Suprapubic skin (tissue), 4 donors: ENCODE data around the gene TPSB2. TPM values are rescaled to one million over a fixed set of nuclear protein-coding genes. Genes with fewer than 3 reads are reported as not detected.
"Not testable (repeated sequence)": the region's sequence is repeated elsewhere in the genome, so short reads cannot be mapped to it uniquely, and the experiment has no call there.

Experiments used
- DNase-seq, 2 donors: peaks; one replicate each; pipeline ENCODE4 v3.0.0-alpha.2; 2019; ENCODE audit warnings: low spot score in 2 of 2
- H3K27ac ChIP-seq: fragments of 200-600 bp; sonication (generic); one replicate; pipeline ENCODE4 v1.5.1; 2019
- H3K27me3 ChIP-seq: fragments of 200-600 bp; sonication (generic); one replicate; pipeline ENCODE4 v1.5.1; 2019
- H3K36me3 ChIP-seq: fragments of 200-600 bp; sonication (generic); one replicate; pipeline ENCODE4 v1.5.1; 2019
- H3K4me1 ChIP-seq: fragments of 200-600 bp; sonication (generic); one replicate; pipeline ENCODE4 v1.5.1; 2019
- H3K4me3 ChIP-seq: fragments of 200-600 bp; sonication (generic); one replicate; pipeline ENCODE4 v1.5.1; 2019; ENCODE audit warnings: mild to moderate bottlenecking
- H3K9me3 ChIP-seq: fragments of 200-600 bp; sonication (generic); one replicate; pipeline ENCODE4 v1.5.1; 2019
- EP300 ChIP-seq: sonication (generic); formaldehyde crosslinking; IDR thresholded peaks from one replicate; pipeline ENCODE4 v1.6.1; 2017; ENCODE audit warnings: antibody characterized with exemption
- POLR2A ChIP-seq, 2 donors: fragments of 450-650 bp; IDR thresholded peaks; one replicate each; pipeline ENCODE4 v1.6.1; 2017; ENCODE audit warnings: antibody characterized with exemption in 2 of 2, mild to moderate bottlenecking in 2 of 2, moderate library complexity in 2 of 2
- POLR2AphosphoS5 ChIP-seq, 3 donors: sonication (generic); formaldehyde crosslinking; IDR thresholded peaks; one replicate each; pipeline ENCODE4 v1.6.1; 2017; ENCODE audit warnings: antibody characterized with exemption in 3 of 3
- WGBS: methylation state at CpG from one replicate; pipeline ENCODE4 v1.1.5; 2018; 5-methylcytosine and 5-hydroxymethylcytosine counted together
- total RNA-seq, 4 donors: library from RNA; depleted of rRNA; stranded (reverse); fragments of >200 nt; gene quantifications; one replicate each; pipeline ENCODE4 v1.1.0, GENCODE V29; 2016
- TF ChIP-seq, protein P1 (sequence below), 2 donors: fragments of 200-600 bp in 1 of 2; fragments of 450-650 bp in 1 of 2; sonication (generic) in 1 of 2; IDR thresholded peaks; one replicate each; pipeline ENCODE4 v1.5.1; 2016 to 2019; ENCODE audit warnings: antibody characterized with exemption in 2 of 2, mild to moderate bottlenecking in 1 of 2, moderate library complexity in 1 of 2

Gene TPSB2
- total RNA-seq, 4 donors from 2014 or later, result 13.0 to 36.9 (median 22.5) TPM

DNA sequence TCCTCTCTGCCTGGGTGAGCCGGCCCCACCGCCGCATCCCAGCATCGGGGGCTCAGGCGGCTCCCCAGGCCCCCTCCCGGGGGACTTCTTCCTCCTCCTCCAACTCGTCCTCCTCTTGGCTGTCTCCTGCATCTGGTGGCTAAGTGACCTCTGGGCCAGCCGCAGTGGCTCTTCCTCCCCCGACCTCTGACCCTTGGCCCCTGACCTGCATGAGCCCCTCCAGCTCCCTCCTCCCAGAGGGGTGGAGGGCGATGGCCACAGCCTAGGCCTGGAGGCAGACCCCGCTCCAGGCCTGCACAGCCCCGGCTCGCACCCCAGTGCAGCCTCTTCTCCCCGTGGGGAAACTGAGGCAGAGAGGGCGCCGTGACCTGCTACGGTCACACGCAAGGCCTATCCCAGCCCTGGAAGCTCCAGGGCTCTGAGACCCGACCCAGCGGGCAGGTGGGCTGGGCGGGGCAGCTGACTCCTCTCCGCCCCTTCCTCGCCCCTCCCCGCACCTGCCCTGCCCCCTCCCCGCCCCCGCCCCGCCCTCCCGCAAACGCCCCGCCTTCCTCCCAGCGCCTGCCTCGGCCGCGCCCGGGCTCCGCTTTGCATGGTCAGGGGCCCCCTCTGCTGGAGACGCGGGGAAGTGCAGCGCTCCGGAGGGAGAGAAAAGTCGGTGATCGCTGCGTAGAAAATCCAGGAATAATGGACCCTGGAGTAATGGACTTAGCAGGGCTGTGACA is 19.2 kb upstream of the TPSB2 start:
- not testable (repeated sequence) for H3K27ac ChIP-seq, H3K36me3 ChIP-seq, H3K9me3 ChIP-seq, H3K4me3 ChIP-seq, H3K4me1 ChIP-seq
- peak in 1 of 2 donors; percentile 57 for DNase-seq
- peaks cover 25% of the 10 kb centered on the region for H3K27me3 ChIP-seq
- WGBS, result no CpG with 5 or more reads among the region's 43 CpGs

- H3K4me3 ChIP-seq, H3K36me3 ChIP-seq, H3K27ac ChIP-seq, H3K4me1 ChIP-seq, H3K9me3 ChIP-seq, DNase-seq: not testable (repeated sequence)
- H3K27me3 ChIP-seq, result peaks cover 30% of the 10 kb centered on the region
- WGBS, result 70% methylated on average over 9 of the region's 14 CpGs
These were observed 18.0 kb upstream of the TPSB2 start for GRCh38 chr16:1247903-1248537.

GRCh38 chr16:1245452-1246020 is 15.6 kb upstream of the TPSB2 start:
- WGBS, result 23% methylated on average over 19 of the region's 22 CpGs
- Histone ChIP-seq H3K27me3 (peaks cover 30% of the 10 kb centered on the region), H3K4me1 (no peaks in the 10 kb centered on the region), H3K4me3 (no peak overlapping the region), H3K27ac (no peak overlapping the region), H3K36me3 (no peaks in the 10 kb centered on the region), H3K9me3 (no peaks in the 10 kb centered on the region)
- peak in 1 of 2 donors; percentile 67 for DNase-seq
- no peak for TF ChIP-seq POLR2AphosphoS5 (IDR thresholded peaks at IDR 0.05)
- TF ChIP-seq, protein P1, sequence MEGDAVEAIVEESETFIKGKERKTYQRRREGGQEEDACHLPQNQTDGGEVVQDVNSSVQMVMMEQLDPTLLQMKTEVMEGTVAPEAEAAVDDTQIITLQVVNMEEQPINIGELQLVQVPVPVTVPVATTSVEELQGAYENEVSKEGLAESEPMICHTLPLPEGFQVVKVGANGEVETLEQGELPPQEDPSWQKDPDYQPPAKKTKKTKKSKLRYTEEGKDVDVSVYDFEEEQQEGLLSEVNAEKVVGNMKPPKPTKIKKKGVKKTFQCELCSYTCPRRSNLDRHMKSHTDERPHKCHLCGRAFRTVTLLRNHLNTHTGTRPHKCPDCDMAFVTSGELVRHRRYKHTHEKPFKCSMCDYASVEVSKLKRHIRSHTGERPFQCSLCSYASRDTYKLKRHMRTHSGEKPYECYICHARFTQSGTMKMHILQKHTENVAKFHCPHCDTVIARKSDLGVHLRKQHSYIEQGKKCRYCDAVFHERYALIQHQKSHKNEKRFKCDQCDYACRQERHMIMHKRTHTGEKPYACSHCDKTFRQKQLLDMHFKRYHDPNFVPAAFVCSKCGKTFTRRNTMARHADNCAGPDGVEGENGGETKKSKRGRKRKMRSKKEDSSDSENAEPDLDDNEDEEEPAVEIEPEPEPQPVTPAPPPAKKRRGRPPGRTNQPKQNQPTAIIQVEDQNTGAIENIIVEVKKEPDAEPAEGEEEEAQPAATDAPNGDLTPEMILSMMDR (IDR thresholded peaks at IDR 0.05), result no peak
- TF ChIP-seq POLR2A (IDR thresholded peaks at IDR 0.05), result no peak
- no peak for TF ChIP-seq EP300

GRCh38 chr16:1244881-1245280 is 14.9 kb upstream of the TPSB2 start:
- Histone ChIP-seq H3K4me1 (no peaks in the 10 kb centered on the region), H3K36me3 (no peaks in the 10 kb centered on the region), H3K4me3 (no peak overlapping the region), H3K9me3 (no peaks in the 10 kb centered on the region), H3K27ac (no peak overlapping the region), H3K27me3 (peaks cover 30% of the 10 kb centered on the region)
- no peak for TF ChIP-seq POLR2A (IDR thresholded peaks at IDR 0.05)
- TF ChIP-seq, protein P1 (IDR thresholded peaks at IDR 0.05), result no peak
- TF ChIP-seq EP300, result no peak
- TF ChIP-seq POLR2AphosphoS5 (IDR thresholded peaks at IDR 0.05), result no peak
- peak; percentile 60 to 78 for DNase-seq
- 71% methylated on average over 12 of the region's 12 CpGs for WGBS

DNA sequence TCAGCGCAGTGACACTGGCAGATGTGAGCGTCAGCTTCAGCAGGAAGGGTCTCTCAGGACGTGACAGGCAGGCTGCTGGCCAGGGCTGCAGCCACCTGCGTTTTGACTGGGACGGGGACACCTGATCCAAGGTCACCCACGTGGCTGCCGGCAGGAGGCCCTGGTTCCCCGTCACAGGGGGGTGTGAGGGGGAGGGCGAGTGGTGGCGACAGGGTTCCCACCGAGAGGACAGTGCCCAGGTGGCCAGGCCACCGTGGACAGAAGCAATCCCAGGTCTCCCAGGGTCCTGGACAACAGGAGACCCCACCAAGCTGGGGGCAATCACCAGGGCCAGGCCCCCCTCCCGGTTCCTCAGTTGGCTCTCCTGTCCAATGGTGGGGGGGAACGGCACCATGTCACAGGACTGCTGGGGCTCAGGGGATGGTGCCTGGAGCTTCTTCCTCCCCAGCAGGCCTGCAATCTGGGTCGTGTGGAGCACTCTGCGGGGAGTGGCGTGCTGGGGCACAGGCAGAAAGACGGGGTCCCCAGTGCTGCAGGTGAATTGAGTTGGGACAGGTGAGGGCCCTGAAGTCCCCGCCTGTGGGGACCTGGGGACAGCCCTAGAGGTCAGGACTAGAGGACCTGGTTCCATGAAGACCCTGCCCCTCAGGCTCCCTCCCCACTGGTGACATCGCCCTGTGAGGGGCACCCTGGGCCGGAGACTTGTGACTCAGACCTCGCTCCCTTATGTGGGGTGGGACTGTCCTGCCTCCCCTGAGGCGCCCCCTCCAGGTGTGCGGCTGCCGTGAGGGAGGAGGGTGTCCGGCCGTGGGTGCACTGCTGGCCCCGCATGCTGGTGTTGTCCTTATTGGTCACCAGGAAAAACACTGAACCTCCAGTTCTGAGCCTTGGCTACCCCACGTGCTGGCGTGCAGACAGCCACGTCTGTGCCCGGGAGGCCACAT is 14.2 kb upstream of the TPSB2 start:
- peaks cover 35% of the 10 kb centered on the region for H3K27me3 ChIP-seq
- not testable (repeated sequence) for H3K9me3 ChIP-seq, H3K36me3 ChIP-seq, H3K4me3 ChIP-seq, H3K4me1 ChIP-seq, H3K27ac ChIP-seq
- peak in 1 of 2 donors; percentile 71 for DNase-seq
- WGBS, result no CpG with 5 or more reads among the region's 32 CpGs

DNA sequence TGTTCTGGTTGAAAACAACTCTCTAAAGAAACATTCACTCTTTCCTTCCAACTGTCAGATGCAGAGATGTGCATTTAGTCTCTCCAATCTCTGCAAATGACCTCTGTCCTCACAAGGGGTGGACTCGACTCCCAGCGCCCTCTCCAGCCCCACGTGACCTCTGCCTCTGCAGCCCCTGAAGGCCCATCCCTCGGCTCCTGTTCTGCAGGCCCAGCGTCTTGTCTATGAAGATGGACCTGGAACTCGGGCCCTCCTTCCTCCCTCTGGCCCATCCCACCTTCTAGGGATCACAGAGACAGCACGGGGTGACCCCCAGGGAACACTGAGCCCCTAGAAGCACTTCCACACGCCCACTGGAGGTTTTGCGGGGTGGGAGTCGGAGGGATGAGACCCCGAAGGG is 13.4 kb upstream of the TPSB2 start:
- not testable (repeated sequence) for H3K9me3 ChIP-seq, H3K27ac ChIP-seq, H3K4me3 ChIP-seq, H3K4me1 ChIP-seq, H3K36me3 ChIP-seq
- peak in 1 of 2 donors; percentile 43 for DNase-seq
- WGBS, result 80% methylated on average over 4 of the region's 11 CpGs
- peaks cover 36% of the 10 kb centered on the region for H3K27me3 ChIP-seq

- not testable (repeated sequence) for H3K36me3 ChIP-seq, H3K27ac ChIP-seq, H3K4me1 ChIP-seq, H3K4me3 ChIP-seq, DNase-seq, H3K9me3 ChIP-seq
- WGBS, result no CpG with 5 or more reads among the region's 15 CpGs
- peaks cover 34% of the 10 kb centered on the region for H3K27me3 ChIP-seq
These were observed 11.1 kb upstream of the TPSB2 start for GRCh38 chr16:1241081-1241480.

- not testable (repeated sequence) for H3K36me3 ChIP-seq, H3K4me1 ChIP-seq, DNase-seq, H3K9me3 ChIP-seq, H3K27ac ChIP-seq, H3K4me3 ChIP-seq
- peaks cover 28% of the 10 kb centered on the region for H3K27me3 ChIP-seq
- WGBS, result no CpG with 5 or more reads among the region's 12 CpGs
These were observed 10.5 kb upstream of the TPSB2 start, which contains the start of gene TPSAB1 for GRCh38 chr16:1240436-1240835. TSS of gene TPSAB1 (plus strand) at chr16:1240705. CDS start at chr16:1240939, 234 bp downstream.

- not testable (repeated sequence) for H3K36me3 ChIP-seq, H3K4me1 ChIP-seq, H3K27ac ChIP-seq, H3K9me3 ChIP-seq, H3K4me3 ChIP-seq, DNase-seq
- peaks cover 19% of the 10 kb centered on the region for H3K27me3 ChIP-seq
- 75% methylated on average over 8 of the region's 9 CpGs for WGBS
These were observed 9.6 kb upstream of the TPSB2 start for GRCh38 chr16:1239575-1239974.

- H3K36me3 ChIP-seq, result not testable (repeated sequence)
These were observed 8.9 kb upstream of the TPSB2 start for GRCh38 chr16:1238909-1239308.

More at GRCh38 chr16:1238909-1239308, 8.9 kb upstream of the TPSB2 start:
- DNase-seq, H3K9me3 ChIP-seq, H3K4me3 ChIP-seq, H3K27ac ChIP-seq, H3K4me1 ChIP-seq: not testable (repeated sequence)
- 46% methylated on average over 10 of the region's 23 CpGs for WGBS
- peaks cover 13% of the 10 kb centered on the region for H3K27me3 ChIP-seq
